Progenitor cell of endocrine pancreas (in vitro differentiated cells): ENCODE data around the gene HVCN1. TPM values are rescaled to one million over a fixed set of nuclear protein-coding genes. Genes with fewer than 3 reads are reported as not detected.

Experiments used
- DNase-seq: peaks from one replicate; pipeline ENCODE4 v3.0.0; 2021; ENCODE audit warnings: low spot score; ENCODE audit not compliant: unreplicated experiment
- H3K27ac Mint-ChIP-seq: 2 replicates; pipeline ENCODE4 v1.8.0; 2021; ENCODE audit warnings: mild to moderate bottlenecking, moderate library complexity, mixed read lengths
- H3K27me3 Mint-ChIP-seq: 2 replicates; pipeline ENCODE4 v1.8.0; 2021; ENCODE audit warnings: mixed read lengths
- H3K36me3 Mint-ChIP-seq: 2 replicates; pipeline ENCODE4 v1.8.0; 2022; ENCODE audit warnings: mixed read lengths; ENCODE audit not compliant: insufficient read depth
- H3K4me1 Mint-ChIP-seq: 2 replicates; pipeline ENCODE4 v1.8.0; 2021; ENCODE audit warnings: low read depth, mixed read lengths
- H3K4me3 Mint-ChIP-seq: 2 replicates; pipeline ENCODE4 v1.8.0; 2021; ENCODE audit warnings: low read depth, mild to moderate bottlenecking, moderate library complexity, mixed read lengths
- H3K9me3 Mint-ChIP-seq: 2 replicates; pipeline ENCODE4 v1.8.0; 2021; ENCODE audit warnings: low read depth, mixed read lengths
- CTCF ChIP-seq: fragments of 200-600 bp; sonication (generic); IDR thresholded peaks from one replicate; pipeline ENCODE4 v1.5.0; 2021; ENCODE audit warnings: antibody characterized with exemption, mild to moderate bottlenecking; ENCODE audit not compliant: unreplicated experiment
- total RNA-seq: library from RNA; stranded (reverse); gene quantifications from 2 replicates; pipeline ENCODE4 v1.2.1, GENCODE V29; 2021

Gene HVCN1
- total RNA-seq, 1 donor from 2014 or later = 4.2 TPM

- Mint-ChIP-seq H3K27ac (no peak overlapping the region), H3K36me3 (no peaks in the 10 kb centered on the region), H3K4me3 (no peak overlapping the region), H3K4me1 (no peaks in the 10 kb centered on the region), H3K9me3 (no peaks in the 10 kb centered on the region), H3K27me3 (no peaks in the 10 kb centered on the region)
- no peak for TF ChIP-seq CTCF
- no peak for DNase-seq
Observed at GRCh38 chr12:110635055-110635454, 53.9 kb downstream of the HVCN1 start.

- H3K36me3 Mint-ChIP-seq = peaks cover 11% of the 10 kb centered on the region
- no peak overlapping the region for H3K27ac Mint-ChIP-seq
- DNase-seq = no peak
- H3K9me3 Mint-ChIP-seq = no peaks in the 10 kb centered on the region
- no peak overlapping the region for H3K4me3 Mint-ChIP-seq
- TF ChIP-seq CTCF = no peak
- H3K4me1 Mint-ChIP-seq = no peaks in the 10 kb centered on the region
- H3K27me3 Mint-ChIP-seq = no peaks in the 10 kb centered on the region
Observed at GRCh38 chr12:110627500-110628195, 61.3 kb downstream of the HVCN1 start.

GRCh38 chr12:110622582-110622981 is 66.3 kb downstream of the HVCN1 start:
- Mint-ChIP-seq H3K36me3 (peaks cover 1% of the 10 kb centered on the region), H3K9me3 (no peaks in the 10 kb centered on the region), H3K4me1 (no peaks in the 10 kb centered on the region), H3K27ac (no peak overlapping the region), H3K4me3 (no peak overlapping the region), H3K27me3 (no peaks in the 10 kb centered on the region)
- TF ChIP-seq CTCF = no peak
- DNase-seq = no peak

GRCh38 chr12:110619534-110619953 is 69.4 kb downstream of the HVCN1 start:
- Mint-ChIP-seq H3K9me3 (no peaks in the 10 kb centered on the region), H3K36me3 (peaks cover 6% of the 10 kb centered on the region), H3K27me3 (no peaks in the 10 kb centered on the region), H3K4me3 (no peak overlapping the region), H3K27ac (no peak overlapping the region), H3K4me1 (no peaks in the 10 kb centered on the region)
- no peak for TF ChIP-seq CTCF
- DNase-seq = no peak

- DNase-seq = no peak
- H3K9me3 Mint-ChIP-seq = no peaks in the 10 kb centered on the region
- peaks cover 4% of the 10 kb centered on the region for H3K36me3 Mint-ChIP-seq
- peaks cover 3% of the 10 kb centered on the region for H3K4me1 Mint-ChIP-seq
- TF ChIP-seq CTCF = no peak
- no peak overlapping the region for H3K4me3 Mint-ChIP-seq
- no peaks in the 10 kb centered on the region for H3K27me3 Mint-ChIP-seq
- H3K27ac Mint-ChIP-seq = no peak overlapping the region
Observed at GRCh38 chr12:110616471-110617115, 72.3 kb downstream of the HVCN1 start.
